ENCODE data around the gene ADGB. TPM values are rescaled to one million over a fixed set of nuclear protein-coding genes. Genes with fewer than 3 reads are reported as not detected.

The ADGB gene
- total and polyA plus RNA-seq, 4 donors: 1.4 to 9.7 (median 5.5) TPM

GRCh38 chr6:146679386-146679785 is 80.6 kb downstream of the ADGB start:
- DNase-seq (peak in 2 of 3 donors; percentile 24 to 28), ATAC-seq (ENCODE audit: insufficient read depth, low FRiP score) (no peak)
- H3K9me3 ChIP-seq (ENCODE audit: control insufficient read depth in 4 of 4, insufficient read depth in 3 of 4, low read length in 3 of 4): no peaks in the 10 kb centered on the region
- H3K27ac ChIP-seq (ENCODE audit: low read depth in 1 of 2, low read length in 1 of 2): no peak overlapping the region
- H3K4me3 ChIP-seq: no peak overlapping the region
- H3K9ac ChIP-seq (ENCODE audit: insufficient read depth in 1 of 2, low read length in 2 of 2): no peak overlapping the region
- 33 to 37% methylated on average over 3 of the region's 3 CpGs for WGBS, 2 donors
- no peaks in the 10 kb centered on the region for H3K27me3 ChIP-seq (ENCODE audit: control insufficient read depth in 3 of 3, insufficient read depth in 3 of 3, low read length in 2 of 3)
- H3K36me3 ChIP-seq (ENCODE audit: control insufficient read depth in 4 of 4, insufficient read depth in 4 of 4, low read length in 4 of 4): no peaks in the 10 kb centered on the region
- H3K4me1 ChIP-seq (ENCODE audit: control insufficient read depth in 5 of 5, insufficient read depth in 5 of 5, low read length in 5 of 5): peaks cover 0 to 8% (median 0%) of the 10 kb centered on the region in 5 donors
- TF ChIP-seq CTCF (IDR thresholded peaks at IDR 0.05; ENCODE audit: control extremely low read depth, extremely low read depth): no peak

GRCh38 chr6:146682919-146683318 is 84.1 kb downstream of the ADGB start:
- no peak for TF ChIP-seq CTCF (IDR thresholded peaks at IDR 0.05; ENCODE audit: control extremely low read depth, extremely low read depth)
- no peak for ATAC-seq (ENCODE audit: insufficient read depth, low FRiP score)
- 96% methylated on average over 1 of the region's 1 CpG for WGBS, 2 donors
- peaks cover 0 to 8% (median 0%) of the 10 kb centered on the region in 5 donors for H3K4me1 ChIP-seq (ENCODE audit: control insufficient read depth in 5 of 5, insufficient read depth in 5 of 5, low read length in 5 of 5)
- no peaks in the 10 kb centered on the region for H3K27me3 ChIP-seq (ENCODE audit: control insufficient read depth in 3 of 3, insufficient read depth in 3 of 3, low read length in 2 of 3)
- DNase-seq: no peak
- H3K9ac ChIP-seq (ENCODE audit: insufficient read depth in 1 of 2, low read length in 2 of 2): no peak overlapping the region
- no peaks in the 10 kb centered on the region for H3K9me3 ChIP-seq (ENCODE audit: control insufficient read depth in 4 of 4, insufficient read depth in 3 of 4, low read length in 3 of 4)
- no peak overlapping the region for H3K4me3 ChIP-seq
- H3K27ac ChIP-seq (ENCODE audit: low read depth in 1 of 2, low read length in 1 of 2): no peak overlapping the region
- no peaks in the 10 kb centered on the region for H3K36me3 ChIP-seq (ENCODE audit: control insufficient read depth in 4 of 4, insufficient read depth in 4 of 4, low read length in 4 of 4)

- ATAC-seq (ENCODE audit: insufficient read depth, low FRiP score) (no peak), DNase-seq (no peak)
- H3K27me3 ChIP-seq (ENCODE audit: control insufficient read depth in 3 of 3, insufficient read depth in 3 of 3, low read length in 2 of 3): peaks cover 0 to 3% (median 0%) of the 10 kb centered on the region in 3 donors
- H3K9ac ChIP-seq (ENCODE audit: insufficient read depth in 1 of 2, low read length in 2 of 2): no peak overlapping the region
- H3K36me3 ChIP-seq (ENCODE audit: control insufficient read depth in 4 of 4, insufficient read depth in 4 of 4, low read length in 4 of 4): no peaks in the 10 kb centered on the region
- H3K4me3 ChIP-seq: no peak overlapping the region
- WGBS, 2 donors: 82 to 83% methylated on average over 4 of the region's 4 CpGs
- H3K9me3 ChIP-seq (ENCODE audit: control insufficient read depth in 4 of 4, insufficient read depth in 3 of 4, low read length in 3 of 4): no peaks in the 10 kb centered on the region
- no peaks in the 10 kb centered on the region for H3K4me1 ChIP-seq (ENCODE audit: control insufficient read depth in 5 of 5, insufficient read depth in 5 of 5, low read length in 5 of 5)
- TF ChIP-seq CTCF (IDR thresholded peaks at IDR 0.05; ENCODE audit: control extremely low read depth, extremely low read depth): no peak
- H3K27ac ChIP-seq (ENCODE audit: low read depth in 1 of 2, low read length in 1 of 2): no peak overlapping the region
Measured at GRCh38 chr6:146689806-146690205, 91.0 kb downstream of the ADGB start.

- WGBS, 2 donors: 89 to 97% methylated on average over 4 of the region's 4 CpGs
- Histone ChIP-seq H3K9ac (ENCODE audit: insufficient read depth in 1 of 2, low read length in 2 of 2) (no peak overlapping the region), H3K27ac (ENCODE audit: low read depth in 1 of 2, low read length in 1 of 2) (no peak overlapping the region), H3K9me3 (ENCODE audit: control insufficient read depth in 4 of 4, insufficient read depth in 3 of 4, low read length in 3 of 4) (no peaks in the 10 kb centered on the region), H3K4me1 (ENCODE audit: control insufficient read depth in 5 of 5, insufficient read depth in 5 of 5, low read length in 5 of 5) (no peaks in the 10 kb centered on the region), H3K4me3 (no peak overlapping the region), H3K27me3 (ENCODE audit: control insufficient read depth in 3 of 3, insufficient read depth in 3 of 3, low read length in 2 of 3) (peaks cover 0 to 3% (median 0%) of the 10 kb centered on the region in 3 donors), H3K36me3 (ENCODE audit: control insufficient read depth in 4 of 4, insufficient read depth in 4 of 4, low read length in 4 of 4) (no peaks in the 10 kb centered on the region)
- no peak for TF ChIP-seq CTCF (IDR thresholded peaks at IDR 0.05; ENCODE audit: control extremely low read depth, extremely low read depth)
- ATAC-seq (ENCODE audit: insufficient read depth, low FRiP score) (no peak), DNase-seq (no peak)
Measured at GRCh38 chr6:146693342-146693741, 94.6 kb downstream of the ADGB start.
